ENCODE measurements around the gene EEIG1. TPM values are rescaled to one million over a fixed set of nuclear protein-coding genes. Genes with fewer than 3 reads are reported as not detected.

The EEIG1 gene
- total RNA-seq, 1 experiment from 2014 or later, result 3.5 TPM

- H3K9me3 ChIP-seq (replicated peaks), result no peaks in the 10 kb centered on the region
- H3K27ac ChIP-seq, result no peak overlapping the region
- no peak for DNase-seq (ENCODE audit: low read depth in 1 of 2, low spot score in 2 of 2)
- no peaks in the 10 kb centered on the region for H3K36me3 ChIP-seq
- H3K4me1 ChIP-seq (replicated peaks), result peaks cover 7% of the 10 kb centered on the region
- H3K4me3 ChIP-seq, result no peak overlapping the region
- H3K27me3 ChIP-seq (replicated peaks), result no peaks in the 10 kb centered on the region
Measured at GRCh38 chr9:127989094-127989493, 8.3 kb upstream of the EEIG1 start.

- no peak for DNase-seq (ENCODE audit: low read depth in 1 of 2, low spot score in 2 of 2)
- Histone ChIP-seq H3K27ac (peak overlapping the region; percentile 10), H3K4me3 (no peak overlapping the region)
Measured at GRCh38 chr9:127987103-127987614, 6.4 kb upstream of the EEIG1 start.

GRCh38 chr9:127985011-127985410, 4.2 kb upstream of the EEIG1 start:
- H3K4me1 ChIP-seq (replicated peaks), result peaks cover 27% of the 10 kb centered on the region
- H3K27me3 ChIP-seq (replicated peaks), result no peaks in the 10 kb centered on the region
- H3K36me3 ChIP-seq, result peaks cover 4% of the 10 kb centered on the region; the same call in 1 of the 2 replicates
- H3K4me3 ChIP-seq, result no peak overlapping the region
- no peak overlapping the region for H3K27ac ChIP-seq
- peaks cover 3% of the 10 kb centered on the region; the same call in 1 of the 2 replicates for H3K9me3 ChIP-seq (replicated peaks)
- no peak for DNase-seq (ENCODE audit: low read depth in 1 of 2, low spot score in 2 of 2)

More at GRCh38 chr9:127987103-127987614, 6.4 kb upstream of the EEIG1 start:
- H3K4me1 ChIP-seq (replicated peaks), result peaks cover 19% of the 10 kb centered on the region
- no peaks in the 10 kb centered on the region for H3K27me3 ChIP-seq (replicated peaks)
- no peaks in the 10 kb centered on the region for H3K9me3 ChIP-seq (replicated peaks)
- H3K36me3 ChIP-seq, result no peaks in the 10 kb centered on the region

- H3K36me3 ChIP-seq, result peaks cover 4% of the 10 kb centered on the region; the same call in 1 of the 2 replicates
- H3K4me1 ChIP-seq (replicated peaks), result peaks cover 36% of the 10 kb centered on the region
- peaks cover 3% of the 10 kb centered on the region; the same call in 1 of the 2 replicates for H3K9me3 ChIP-seq (replicated peaks)
- no peaks in the 10 kb centered on the region for H3K27me3 ChIP-seq (replicated peaks)
- no peak overlapping the region for H3K4me3 ChIP-seq
- DNase-seq (ENCODE audit: low read depth in 1 of 2, low spot score in 2 of 2), result no peak
- H3K27ac ChIP-seq, result no peak overlapping the region
Measured at GRCh38 chr9:127983847-127984289, 3.1 kb upstream of the EEIG1 start.

- Histone ChIP-seq H3K27me3 (replicated peaks) (no peaks in the 10 kb centered on the region), H3K4me3 (no peak overlapping the region), H3K27ac (no peak overlapping the region), H3K36me3 (peaks cover 4% of the 10 kb centered on the region; the same call in 1 of the 2 replicates), H3K4me1 (replicated peaks) (peaks cover 45% of the 10 kb centered on the region), H3K9me3 (replicated peaks) (peaks cover 3% of the 10 kb centered on the region; the same call in 1 of the 2 replicates)
- DNase-seq (ENCODE audit: low read depth in 1 of 2, low spot score in 2 of 2), result peak in 1 of 2 experiments; percentile 19
Measured at GRCh38 chr9:127982912-127983311, 2.1 kb upstream of the EEIG1 start.

GRCh38 chr9:127981559-127982121, 851 bp upstream of the EEIG1 start:
- DNase-seq (ENCODE audit: low read depth in 1 of 2, low spot score in 2 of 2), result no peak
- peak overlapping the region; percentile 98 for H3K4me3 ChIP-seq
- no peaks in the 10 kb centered on the region for H3K27me3 ChIP-seq (replicated peaks)

GRCh38 chr9:127980060-127980705, 606 bp downstream of the EEIG1 start:
- H3K36me3 ChIP-seq, result peaks cover 12% of the 10 kb centered on the region
- peaks cover 3% of the 10 kb centered on the region; the same call in 1 of the 2 replicates for H3K9me3 ChIP-seq (replicated peaks)
- H3K4me1 ChIP-seq (replicated peaks), result peaks cover 49% of the 10 kb centered on the region
- peak overlapping the region; percentile 98 for H3K4me3 ChIP-seq
- H3K27me3 ChIP-seq (replicated peaks), result no peaks in the 10 kb centered on the region
- no peak overlapping the region for H3K27ac ChIP-seq
- DNase-seq (ENCODE audit: low read depth in 1 of 2, low spot score in 2 of 2), result peak in 1 of 2 experiments; percentile 35

More at GRCh38 chr9:127981559-127982121, 851 bp upstream of the EEIG1 start:
- Histone ChIP-seq H3K27ac (peak overlapping the region; percentile 84), H3K4me1 (replicated peaks) (peaks cover 48% of the 10 kb centered on the region), H3K9me3 (replicated peaks) (peaks cover 3% of the 10 kb centered on the region; the same call in 1 of the 2 replicates), H3K36me3 (peaks cover 4% of the 10 kb centered on the region)

GRCh38 chr9:127979333-127980059, 1.3 kb downstream of the EEIG1 start:
- no peak overlapping the region for H3K27ac ChIP-seq
- H3K4me1 ChIP-seq (replicated peaks), result peaks cover 54% of the 10 kb centered on the region
- peaks cover 12% of the 10 kb centered on the region for H3K36me3 ChIP-seq
- H3K4me3 ChIP-seq, result peak overlapping the region; percentile 98
- H3K27me3 ChIP-seq (replicated peaks), result no peaks in the 10 kb centered on the region
- peak in 1 of 2 experiments; percentile 57 for DNase-seq (ENCODE audit: low read depth in 1 of 2, low spot score in 2 of 2)
- H3K9me3 ChIP-seq (replicated peaks), result peaks cover 3% of the 10 kb centered on the region; the same call in 1 of the 2 replicates

GRCh38 chr9:127979015-127979332, 1.8 kb downstream of the EEIG1 start:
- Histone ChIP-seq H3K27me3 (replicated peaks) (no peaks in the 10 kb centered on the region), H3K27ac (no peak overlapping the region), H3K4me1 (replicated peaks) (peaks cover 54% of the 10 kb centered on the region), H3K36me3 (peaks cover 12% of the 10 kb centered on the region), H3K9me3 (replicated peaks) (peaks cover 3% of the 10 kb centered on the region; the same call in 1 of the 2 replicates), H3K4me3 (peak overlapping the region; percentile 98)
- DNase-seq (ENCODE audit: low read depth in 1 of 2, low spot score in 2 of 2), result no peak

GRCh38 chr9:127977884-127978647, 2.7 kb downstream of the EEIG1 start:
- peak overlapping the region; percentile 45 for H3K27ac ChIP-seq
- H3K4me1 ChIP-seq (replicated peaks), result peaks cover 51% of the 10 kb centered on the region
- DNase-seq (ENCODE audit: low read depth in 1 of 2, low spot score in 2 of 2), result peak; percentile 81 to 93
- no peaks in the 10 kb centered on the region for H3K27me3 ChIP-seq (replicated peaks)
- peaks cover 3% of the 10 kb centered on the region; the same call in 1 of the 2 replicates for H3K9me3 ChIP-seq (replicated peaks)
- H3K36me3 ChIP-seq, result peaks cover 12% of the 10 kb centered on the region
- peak overlapping the region; percentile 6; the same call in 1 of the 2 replicates for H3K4me3 ChIP-seq

- H3K27me3 ChIP-seq (replicated peaks), result no peaks in the 10 kb centered on the region
- H3K36me3 ChIP-seq, result peaks cover 12% of the 10 kb centered on the region
- DNase-seq (ENCODE audit: low read depth in 1 of 2, low spot score in 2 of 2), result no peak
- peaks cover 43% of the 10 kb centered on the region for H3K4me1 ChIP-seq (replicated peaks)
- peak overlapping the region; percentile 45 for H3K27ac ChIP-seq
- peaks cover 3% of the 10 kb centered on the region; the same call in 1 of the 2 replicates for H3K9me3 ChIP-seq (replicated peaks)
- no peak overlapping the region; the same call in 1 of the 2 replicates for H3K4me3 ChIP-seq
Measured at GRCh38 chr9:127977009-127977883, 3.5 kb downstream of the EEIG1 start.

GRCh38 chr9:127976498-127976897, 4.3 kb downstream of the EEIG1 start:
- DNase-seq (ENCODE audit: low read depth in 1 of 2, low spot score in 2 of 2), result no peak
- peaks cover 39% of the 10 kb centered on the region for H3K4me1 ChIP-seq (replicated peaks)
- H3K4me3 ChIP-seq, result no peak overlapping the region

More at GRCh38 chr9:127976498-127976897, 4.3 kb downstream of the EEIG1 start:
- H3K27ac ChIP-seq, result no peak overlapping the region
- peaks cover 3% of the 10 kb centered on the region; the same call in 1 of the 2 replicates for H3K9me3 ChIP-seq (replicated peaks)
- no peaks in the 10 kb centered on the region for H3K27me3 ChIP-seq (replicated peaks)
- peaks cover 12% of the 10 kb centered on the region for H3K36me3 ChIP-seq
